HG02840 (cell line): Measurements from ENCODE around the gene CC2D2A.
"Not testable (repeated sequence)": the region's sequence is repeated elsewhere in the genome, so short reads cannot be mapped to it uniquely, and the experiment has no call there.

Source experiments
- ATAC-seq: cut with Tn5 transposase; IDR thresholded peaks from one replicate; pipeline ENCODE4 v1.9.1; 2021; ENCODE audit warnings: mild to moderate bottlenecking, moderate library complexity, moderate number of reproducible peaks; ENCODE audit not compliant: unreplicated experiment, low FRiP score

The CC2D2A gene

DNA sequence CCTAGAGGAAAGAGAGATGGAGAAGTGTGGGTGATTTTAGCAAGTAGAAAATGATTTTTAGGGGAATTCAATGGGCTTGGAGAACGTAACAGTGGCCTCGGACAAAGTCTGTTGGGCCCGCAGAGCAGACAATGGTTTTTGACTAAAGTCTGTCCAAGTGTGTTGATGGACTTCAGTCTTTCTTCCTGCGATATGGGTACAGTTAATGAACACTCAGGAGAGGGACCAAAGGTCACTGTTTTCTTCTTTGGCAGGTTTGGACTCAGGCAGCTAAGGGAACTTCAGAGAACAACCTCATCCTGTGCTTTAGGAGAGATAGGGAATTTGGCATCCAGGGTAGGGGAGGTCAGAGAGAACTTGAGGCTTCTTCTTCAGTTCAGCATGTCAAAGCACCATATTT lies 38.0 kb downstream of the CC2D2A start:
- no peak for ATAC-seq

- ATAC-seq: no peak
Measured at GRCh38 chr4:15510961-15511360, 41.3 kb downstream of the CC2D2A start.

DNA sequence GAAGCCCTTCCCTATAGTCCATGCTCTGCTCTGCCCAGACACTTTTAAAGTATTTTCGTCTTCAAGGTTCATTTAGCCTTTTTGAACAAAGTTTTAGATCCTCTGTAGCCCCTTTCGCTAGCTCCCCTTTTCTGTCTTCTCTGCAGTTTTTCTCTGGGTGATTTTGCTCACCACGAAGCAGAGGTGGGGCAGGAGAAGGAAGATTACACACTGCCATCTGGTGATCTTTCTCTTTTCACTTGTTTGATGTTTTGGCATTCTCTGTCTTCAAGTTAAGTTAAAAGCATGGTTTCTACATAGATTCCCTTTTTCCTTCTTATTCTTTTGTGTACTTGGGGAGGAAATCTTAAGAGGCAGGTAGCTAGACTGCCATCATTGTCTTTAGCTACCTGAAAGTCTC lies 43.9 kb downstream of the CC2D2A start:
- ATAC-seq: no peak

DNA sequence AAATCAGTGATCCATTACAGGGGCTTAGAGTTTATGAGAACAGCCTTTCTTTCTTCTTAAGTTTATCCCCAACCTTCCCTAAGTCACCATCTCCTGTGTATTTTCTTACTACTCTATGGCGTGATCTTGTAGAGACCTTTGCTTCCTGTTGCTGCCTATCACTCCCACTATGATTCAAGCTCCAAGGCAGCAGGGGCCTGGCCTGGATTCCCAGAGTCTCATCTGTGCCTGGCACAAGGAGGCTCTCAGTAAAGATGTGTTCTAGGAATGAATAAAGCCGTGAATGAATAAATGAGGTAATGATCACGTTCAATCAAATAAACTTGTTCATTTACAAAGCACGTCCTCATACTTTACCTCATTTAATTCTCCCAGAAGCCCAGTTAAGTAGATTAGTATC lies 45.4 kb downstream of the CC2D2A start:
- no peak for ATAC-seq

DNA sequence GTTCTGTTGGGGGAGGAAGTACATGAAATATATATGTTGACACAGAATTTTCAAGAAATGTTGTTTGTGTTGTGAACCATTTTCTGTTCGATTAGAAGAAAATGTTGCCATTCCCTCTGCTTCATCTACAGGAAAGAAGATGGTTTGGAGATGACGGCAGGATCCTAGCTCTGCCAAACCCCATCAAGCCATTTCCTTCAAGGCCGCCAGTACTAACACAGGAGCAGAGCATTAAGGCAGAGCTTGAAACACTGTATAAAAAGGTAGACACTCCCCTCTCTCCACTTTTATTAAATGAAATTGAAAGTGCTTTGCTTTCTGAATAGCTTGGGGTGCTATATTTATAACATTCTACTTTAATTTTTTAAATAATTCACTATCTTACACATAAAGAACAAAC lies 46.8 kb downstream of the CC2D2A start:
- ATAC-seq: no peak

DNA sequence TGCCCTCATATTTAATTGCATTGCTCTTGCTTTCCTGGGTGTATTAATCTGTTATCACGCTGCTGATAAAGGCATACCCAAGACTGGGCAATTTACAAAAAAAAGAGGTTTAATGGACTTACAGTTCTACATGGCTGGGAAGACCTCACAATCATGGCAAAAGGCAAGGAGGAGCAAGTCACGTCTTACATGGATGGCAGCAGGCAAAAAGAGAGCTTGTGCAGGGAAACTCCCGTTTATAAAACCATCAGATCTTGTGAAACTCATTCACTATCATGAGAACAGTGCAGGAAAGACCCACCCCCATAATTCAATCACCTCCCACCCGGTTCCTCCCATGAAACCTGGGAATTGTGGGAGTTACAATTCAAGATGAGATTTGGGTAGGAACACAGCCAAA lies 48.0 kb downstream of the CC2D2A start:
- ATAC-seq: not testable (repeated sequence)

- no peak for ATAC-seq
Measured at GRCh38 chr4:15521442-15522039, 51.9 kb downstream of the CC2D2A start.

GRCh38 chr4:15525080-15525479 lies 55.4 kb downstream of the CC2D2A start:
- no peak for ATAC-seq

DNA sequence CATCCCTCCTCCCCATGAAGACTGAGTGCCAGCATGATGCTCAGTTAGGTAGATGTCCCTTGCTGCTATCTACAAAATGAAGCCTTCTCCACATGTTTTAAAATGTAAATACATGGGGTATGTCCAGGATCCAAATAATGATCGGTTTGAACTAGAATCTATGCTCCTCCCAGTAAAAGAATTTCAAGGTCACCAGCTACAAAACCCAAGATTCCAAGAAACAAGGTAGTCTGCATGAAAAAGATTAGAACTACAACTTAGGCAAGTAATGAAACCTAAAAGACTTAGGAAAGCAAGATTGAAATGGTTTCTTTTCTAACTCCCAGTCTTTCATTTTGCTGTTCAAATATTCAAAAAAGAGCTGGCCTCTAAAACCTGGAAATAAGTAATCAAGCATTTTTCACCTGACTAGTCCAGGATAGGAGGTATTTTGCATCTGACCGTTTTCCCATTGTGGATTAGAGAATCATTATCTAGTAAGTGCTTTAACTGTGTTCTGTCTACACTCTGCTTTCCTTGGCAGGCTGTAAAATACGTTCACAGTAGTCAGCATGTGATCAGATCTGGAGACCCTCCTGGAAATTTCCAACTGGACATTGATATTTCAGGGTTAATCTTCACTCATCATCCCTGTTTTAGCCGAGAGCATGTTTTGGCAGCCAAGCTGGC lies 57.4 kb downstream of the CC2D2A start:
- ATAC-seq: no peak

- no peak for ATAC-seq
Measured at GRCh38 chr4:15531792-15532191, 62.1 kb downstream of the CC2D2A start.

DNA sequence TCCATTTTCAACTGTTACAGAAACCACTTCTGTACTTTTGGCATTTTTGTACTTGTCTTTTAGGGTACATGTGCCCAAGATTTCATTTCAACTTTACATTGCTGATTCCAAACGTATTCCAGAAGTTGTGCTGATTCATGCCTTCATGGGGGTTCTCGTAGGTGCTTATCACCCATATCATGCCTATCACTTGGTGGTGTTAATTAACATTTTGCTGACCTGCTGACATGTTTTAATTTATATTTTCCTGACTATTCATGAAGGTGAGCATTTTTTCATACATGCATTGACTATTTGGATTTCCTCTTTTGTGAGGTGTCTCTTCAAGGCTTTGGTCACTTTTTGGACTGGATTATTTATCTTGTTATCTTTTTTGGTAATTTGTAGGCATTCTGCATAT lies 64.1 kb downstream of the CC2D2A start:
- no peak for ATAC-seq

GRCh38 chr4:15535599-15535998 lies 65.9 kb downstream of the CC2D2A start:
- no peak for ATAC-seq

DNA sequence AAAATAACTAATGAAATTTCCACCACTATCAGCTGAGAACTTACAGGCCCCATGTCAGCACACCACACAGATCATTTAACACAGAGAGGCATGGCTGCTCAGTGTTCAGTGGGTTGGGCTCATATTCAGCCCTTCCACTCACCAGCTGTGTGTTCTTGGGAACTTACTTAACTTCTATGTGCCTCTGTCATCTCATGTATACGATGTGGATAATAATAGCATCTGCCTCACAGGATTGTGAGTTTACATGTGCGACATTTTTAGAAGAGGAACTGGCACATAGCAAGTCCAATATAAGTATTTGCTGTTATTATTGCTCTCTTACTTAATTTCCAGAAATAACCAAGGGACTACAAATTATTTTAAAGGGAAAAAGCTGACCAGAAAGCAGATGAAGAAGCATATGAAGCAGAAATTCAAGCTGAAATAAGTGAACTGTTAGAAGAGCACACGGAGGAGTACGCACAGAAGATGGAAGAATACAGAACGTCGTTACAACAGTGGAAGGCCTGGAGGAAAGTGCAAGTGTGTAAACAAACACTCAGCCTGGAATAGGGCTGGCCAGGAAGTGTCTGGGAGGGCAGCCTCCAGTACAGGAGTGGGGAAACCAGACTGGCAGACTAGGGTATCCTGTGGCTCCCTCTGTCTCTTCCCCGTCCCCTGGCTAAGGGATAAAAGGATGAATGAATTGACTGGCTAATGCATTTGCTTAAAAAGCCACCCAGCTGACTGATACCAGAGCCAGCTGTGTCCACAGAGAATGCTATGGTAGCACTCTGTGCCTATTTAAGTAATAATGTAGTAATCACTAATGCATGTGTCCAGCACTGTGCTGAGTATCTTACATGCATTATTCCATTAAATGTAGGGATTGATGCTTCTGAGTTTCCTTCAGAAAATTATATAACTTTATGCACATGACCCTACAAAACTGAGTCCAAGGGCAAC lies 67.1 kb downstream of the CC2D2A start:
- no peak for ATAC-seq

DNA sequence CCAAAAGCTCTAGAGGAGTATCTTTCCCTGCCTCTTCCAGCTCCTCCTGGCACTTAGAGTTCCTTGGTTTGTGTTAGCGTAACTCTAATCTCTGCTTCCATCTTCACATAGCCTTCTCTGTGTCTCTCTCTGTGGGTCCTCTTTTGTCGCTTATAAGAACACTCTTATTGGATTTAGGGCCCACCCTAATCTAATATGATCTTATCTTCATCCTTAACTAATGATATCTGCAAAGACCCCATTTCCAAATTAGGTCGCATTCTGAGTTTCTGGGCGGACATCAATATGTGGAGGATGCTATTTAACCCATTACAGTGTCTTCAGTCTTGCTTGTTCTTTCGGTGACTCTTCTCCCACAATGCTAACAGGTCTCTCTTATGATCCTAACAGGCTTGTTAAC lies 72.3 kb downstream of the CC2D2A start:
- no peak for ATAC-seq

DNA sequence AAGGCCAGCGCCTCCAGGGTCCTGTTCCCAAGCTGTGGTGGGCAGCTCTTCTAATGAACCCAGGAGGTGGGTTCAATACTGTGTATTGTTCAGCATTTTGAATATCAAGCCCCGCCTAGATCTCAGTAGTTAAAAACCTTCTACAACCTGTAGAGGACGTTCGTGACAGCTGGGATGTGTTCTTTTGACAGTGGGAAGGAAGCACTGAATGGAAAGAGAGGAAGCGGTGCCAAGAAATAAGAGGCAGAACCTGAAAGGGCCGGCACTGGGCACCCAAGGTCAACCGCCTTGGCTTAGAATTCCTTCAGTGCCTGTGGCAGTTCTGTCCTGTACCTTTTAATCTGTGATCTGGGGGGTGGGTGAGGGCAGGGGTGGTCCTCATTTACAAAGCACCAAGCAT lies 73.1 kb downstream of the CC2D2A start:
- no peak for ATAC-seq

- no peak for ATAC-seq
Measured at GRCh38 chr4:15543537-15544247, 74.0 kb downstream of the CC2D2A start.

DNA sequence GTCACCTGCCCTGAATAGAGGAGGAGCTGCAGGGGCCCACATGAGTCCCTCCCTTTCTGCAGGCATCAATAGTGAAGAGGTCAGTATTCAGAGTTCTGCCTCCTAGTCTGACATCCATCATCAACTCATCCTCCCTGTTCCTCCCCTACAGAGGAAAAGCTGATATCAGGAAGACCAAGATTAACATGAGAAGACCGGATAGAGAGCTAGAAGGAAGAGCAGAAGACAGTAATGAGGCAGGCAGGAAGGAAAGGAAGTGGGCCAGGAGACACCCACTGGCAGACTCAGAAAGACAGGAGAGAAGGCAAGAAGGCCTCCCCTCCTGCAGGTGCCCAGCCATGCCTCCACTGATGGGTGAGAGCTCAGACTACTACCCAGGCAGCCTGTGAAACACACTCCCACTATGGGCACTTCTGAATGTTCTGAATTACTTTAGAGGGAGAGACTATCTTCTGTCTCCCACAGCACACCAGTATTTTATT lies 74.6 kb downstream of the CC2D2A start:
- ATAC-seq: no peak

GRCh38 chr4:15545371-15545770 lies 75.7 kb downstream of the CC2D2A start:
- no peak for ATAC-seq

- no peak for ATAC-seq
Measured at GRCh38 chr4:15547392-15547791, 77.7 kb downstream of the CC2D2A start.

GRCh38 chr4:15550491-15550890 lies 80.8 kb downstream of the CC2D2A start:
- ATAC-seq: no peak
